Measurements from ENCODE around the gene STYX. TPM values are rescaled to one million over a fixed set of nuclear protein-coding genes. Genes with fewer than 3 reads are reported as not detected.
A peak's percentile ranks its signal among the peaks of the same experiment; 100 is the strongest.

Gene STYX, protein sequence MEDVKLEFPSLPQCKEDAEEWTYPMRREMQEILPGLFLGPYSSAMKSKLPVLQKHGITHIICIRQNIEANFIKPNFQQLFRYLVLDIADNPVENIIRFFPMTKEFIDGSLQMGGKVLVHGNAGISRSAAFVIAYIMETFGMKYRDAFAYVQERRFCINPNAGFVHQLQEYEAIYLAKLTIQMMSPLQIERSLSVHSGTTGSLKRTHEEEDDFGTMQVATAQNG
- polyA plus RNA-seq (ENCODE audit: insufficient read length) = 13.0 TPM

DNA sequence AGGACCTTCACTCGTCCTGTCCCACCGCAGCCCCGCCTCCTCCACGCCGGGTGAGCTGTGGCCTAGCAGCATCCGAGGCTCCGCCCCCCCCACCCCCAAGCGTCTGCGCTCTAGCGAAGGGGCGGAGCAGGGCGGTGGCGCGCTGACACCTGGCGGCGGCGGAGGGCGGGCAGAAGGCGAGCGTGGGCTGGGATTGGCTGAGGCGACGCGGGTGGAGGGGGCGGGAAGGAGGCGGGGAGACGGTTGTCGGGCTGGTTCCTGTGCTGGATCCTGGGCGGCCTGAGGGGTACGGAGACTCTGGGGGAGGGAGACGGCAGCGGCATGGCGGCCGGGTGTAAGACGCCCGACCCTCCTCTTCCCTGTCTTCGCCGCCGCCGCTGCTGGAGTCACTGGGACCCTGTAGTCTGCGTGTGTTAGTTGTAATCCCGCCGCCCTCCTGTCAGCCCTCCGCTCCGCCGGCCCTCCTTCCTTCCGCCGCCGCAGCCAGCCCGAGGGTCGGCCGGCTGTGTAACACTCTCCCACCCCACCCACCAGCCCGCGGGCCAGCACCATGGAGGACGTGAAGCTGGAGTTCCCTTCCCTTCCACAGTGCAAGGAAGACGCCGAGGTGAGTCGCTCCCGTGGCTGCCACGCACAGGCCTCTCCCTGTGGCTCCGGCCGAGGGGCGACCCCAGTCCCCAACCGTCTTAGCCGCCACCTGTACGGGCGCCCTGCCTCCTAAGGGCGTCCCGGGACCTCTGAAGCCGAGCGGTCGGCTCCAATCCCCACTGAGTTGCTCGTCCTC, at the start of gene STYX:
Gene STYX (plus strand): TSS at position 242 of the 784 bp plus-strand sequence. CDS start 309 bp downstream, at position 551.
- peak; percentile 99 for DNase-seq

DNA sequence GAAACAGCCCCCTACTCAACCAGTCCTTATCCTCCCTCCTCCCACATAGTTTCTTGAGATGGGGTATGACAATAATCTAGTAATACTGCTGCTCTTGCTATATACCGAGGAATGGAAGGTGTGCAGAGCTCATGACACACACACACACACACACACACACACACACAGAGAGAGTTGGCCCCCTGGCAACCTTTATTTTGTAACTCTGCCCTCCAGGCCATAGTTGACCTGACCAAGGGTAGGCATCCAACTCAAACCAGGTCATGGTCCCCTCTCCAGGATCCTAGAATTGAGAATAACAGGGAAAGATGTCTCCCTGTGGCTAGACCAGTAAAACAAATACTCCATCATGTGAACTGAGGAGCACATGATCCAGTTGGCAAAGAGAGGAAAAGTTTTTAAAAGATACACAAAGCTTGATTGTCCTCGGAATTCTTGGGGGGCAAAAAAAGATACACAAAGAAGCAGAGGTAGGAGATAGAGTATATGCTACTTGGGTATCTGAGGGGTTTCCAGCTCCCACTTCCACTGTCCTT, 45.9 kb upstream of the STYX start:
- DNase-seq = no peak

DNA sequence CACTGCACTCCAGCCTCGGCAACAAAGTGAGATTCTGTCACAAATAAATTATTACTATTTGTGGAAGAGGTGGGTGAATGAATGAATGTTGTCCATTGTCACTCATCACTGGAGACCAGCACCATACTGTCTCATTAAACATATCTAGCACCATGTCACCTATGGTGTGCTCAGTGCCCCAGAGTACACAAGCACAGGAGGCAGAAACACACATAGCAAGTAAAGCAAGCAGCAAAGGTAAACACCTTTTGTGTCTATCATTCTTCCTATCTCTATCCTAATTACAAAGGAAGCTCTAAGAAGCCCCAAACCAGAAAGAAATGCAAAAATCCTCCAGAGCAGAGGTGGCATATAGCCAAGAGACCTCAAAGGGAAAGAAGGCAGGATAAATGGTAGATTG, 43.8 kb upstream of the STYX start:
- no peak for DNase-seq

DNA sequence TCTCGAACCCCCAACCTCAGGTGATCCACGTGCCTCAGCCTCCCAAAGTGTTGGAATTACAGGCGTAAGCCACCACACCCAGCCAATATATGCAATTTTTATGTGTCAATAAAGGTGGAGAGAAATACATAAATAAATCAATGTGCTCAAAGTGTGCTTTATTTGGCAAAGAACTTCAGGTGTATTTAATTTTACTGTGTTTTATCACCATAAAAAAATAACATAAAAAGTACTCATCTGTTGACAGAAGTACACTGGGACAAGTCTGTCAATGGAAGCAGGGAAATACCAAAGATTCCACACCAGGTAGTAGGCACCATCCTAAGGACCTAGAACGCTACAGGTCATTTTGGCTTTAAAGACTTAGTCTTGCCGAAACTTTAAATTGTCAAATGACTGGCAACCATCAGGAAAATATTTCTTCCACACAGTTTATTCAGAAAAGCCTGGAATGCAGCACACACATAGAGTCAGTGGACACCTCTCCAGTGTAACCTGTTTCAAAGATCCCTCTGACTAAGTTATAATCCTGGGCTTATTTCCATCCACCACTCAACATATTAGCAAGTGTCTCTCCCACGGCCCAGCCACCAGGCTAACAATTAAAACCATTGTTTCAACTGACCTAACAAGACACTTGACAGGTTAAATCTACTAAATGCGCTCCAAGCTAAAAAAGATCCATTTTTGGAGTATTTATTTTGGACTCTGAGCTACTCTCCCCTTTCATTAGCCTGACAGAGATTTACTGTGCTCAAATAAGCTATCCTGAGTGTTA, 38.8 kb upstream of the STYX start:
- DNase-seq = no peak

DNA sequence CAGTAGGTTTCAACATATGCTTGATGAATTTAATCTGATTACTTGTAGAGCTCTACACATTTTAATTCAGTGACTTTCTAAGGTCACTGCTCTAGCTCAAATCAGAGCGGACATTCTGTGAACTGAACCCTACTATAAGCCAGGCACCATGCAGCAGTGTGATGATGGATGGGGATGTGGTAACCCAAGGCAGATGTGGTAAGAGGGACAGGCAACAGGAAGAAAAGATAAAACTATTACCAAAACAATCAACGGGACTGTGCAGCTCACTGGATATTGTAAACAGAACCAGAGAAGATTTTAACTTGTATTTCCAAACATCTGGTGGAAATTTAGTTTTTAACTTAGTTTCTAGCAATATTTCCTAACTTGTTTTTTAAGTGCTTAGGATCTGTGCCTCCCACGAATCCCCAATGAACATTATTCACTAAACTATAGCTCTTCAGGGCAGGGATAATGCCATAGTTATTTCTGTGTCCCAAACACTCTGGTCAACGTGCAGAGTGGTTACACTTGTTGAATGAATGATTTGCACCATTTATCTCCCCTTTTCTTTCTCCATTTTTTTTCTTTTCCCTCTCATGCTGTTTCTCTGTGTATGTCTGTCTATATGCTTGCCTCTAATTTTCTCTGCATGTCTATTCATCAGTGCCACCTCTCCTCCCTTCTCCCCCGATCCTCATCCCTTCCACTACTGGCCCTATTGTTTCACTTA, 37.6 kb upstream of the STYX start:
- DNase-seq = no peak

DNA sequence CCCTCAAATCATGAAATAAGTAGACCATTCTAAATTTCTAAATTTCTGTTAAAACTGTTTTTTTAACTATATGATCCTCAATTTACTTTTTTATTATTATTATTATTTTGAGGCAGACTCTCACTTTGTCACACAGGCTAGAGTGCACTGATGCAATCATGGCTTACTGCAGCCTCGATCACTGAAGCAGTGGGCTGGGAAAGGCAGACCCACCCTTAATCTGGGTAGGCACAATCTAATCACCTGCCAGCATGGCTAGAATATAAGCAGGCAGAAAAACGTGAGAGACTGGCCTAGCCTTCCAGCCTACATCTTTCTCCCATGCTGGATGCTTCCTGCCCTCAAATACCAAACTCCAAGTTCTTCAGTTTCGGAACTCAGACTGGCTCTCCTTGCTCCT, 36.9 kb upstream of the STYX start:
- no peak for DNase-seq

DNA sequence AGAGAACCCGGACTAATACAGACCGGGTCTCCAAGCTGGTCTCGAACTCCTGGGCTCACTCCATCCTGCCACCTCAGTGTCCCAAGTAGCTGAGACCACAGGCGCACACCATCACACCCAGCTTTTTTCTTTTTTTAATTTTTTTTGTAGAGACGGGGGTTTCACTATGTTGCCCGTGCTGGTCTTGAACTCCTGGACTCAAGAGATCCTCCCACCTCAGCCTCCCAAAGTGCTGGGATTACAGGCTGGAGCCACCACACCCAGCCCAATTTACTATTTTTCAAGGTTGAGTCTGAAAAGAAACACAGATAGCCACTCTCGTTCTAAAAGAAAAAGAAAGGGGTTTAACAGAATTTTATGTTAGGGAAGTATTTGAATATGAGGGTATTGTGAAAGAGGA, 36.4 kb upstream of the STYX start:
- no peak for DNase-seq

DNA sequence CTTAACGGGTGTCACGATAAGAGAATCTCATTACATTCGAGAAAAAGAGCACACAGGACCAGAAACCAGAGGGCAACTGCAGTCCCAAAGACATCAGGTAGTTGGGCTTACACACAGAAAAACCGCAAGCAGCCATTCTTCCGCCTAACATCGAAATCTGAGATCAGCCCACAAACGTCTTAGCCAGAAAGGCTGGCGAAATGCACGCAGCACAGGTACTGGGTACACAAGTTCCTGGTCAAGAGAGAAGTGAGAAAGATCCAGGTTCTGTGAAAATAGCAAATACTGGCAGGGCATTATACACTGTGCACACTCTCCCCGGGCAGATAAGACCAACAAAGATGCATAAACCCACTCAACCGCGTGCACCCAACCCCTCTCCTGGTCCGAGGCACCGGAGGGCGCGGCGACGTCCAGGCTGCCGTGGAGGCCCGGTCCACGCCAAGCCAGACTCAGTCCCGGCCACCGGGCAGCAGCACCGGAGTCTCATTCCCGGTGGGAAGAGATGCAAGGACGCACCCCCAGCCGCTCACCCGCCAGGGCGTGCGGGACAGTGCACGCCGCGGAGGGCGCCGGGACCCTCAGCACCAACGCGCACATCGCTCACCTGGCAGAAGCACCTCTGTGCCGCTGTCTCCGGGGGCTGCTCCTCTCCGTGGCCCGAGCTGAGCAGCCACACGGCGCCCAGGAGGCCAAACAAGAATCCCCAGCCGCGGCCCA, 35.0 kb upstream of the STYX start:
- DNase-seq = peak; percentile 26

DNA sequence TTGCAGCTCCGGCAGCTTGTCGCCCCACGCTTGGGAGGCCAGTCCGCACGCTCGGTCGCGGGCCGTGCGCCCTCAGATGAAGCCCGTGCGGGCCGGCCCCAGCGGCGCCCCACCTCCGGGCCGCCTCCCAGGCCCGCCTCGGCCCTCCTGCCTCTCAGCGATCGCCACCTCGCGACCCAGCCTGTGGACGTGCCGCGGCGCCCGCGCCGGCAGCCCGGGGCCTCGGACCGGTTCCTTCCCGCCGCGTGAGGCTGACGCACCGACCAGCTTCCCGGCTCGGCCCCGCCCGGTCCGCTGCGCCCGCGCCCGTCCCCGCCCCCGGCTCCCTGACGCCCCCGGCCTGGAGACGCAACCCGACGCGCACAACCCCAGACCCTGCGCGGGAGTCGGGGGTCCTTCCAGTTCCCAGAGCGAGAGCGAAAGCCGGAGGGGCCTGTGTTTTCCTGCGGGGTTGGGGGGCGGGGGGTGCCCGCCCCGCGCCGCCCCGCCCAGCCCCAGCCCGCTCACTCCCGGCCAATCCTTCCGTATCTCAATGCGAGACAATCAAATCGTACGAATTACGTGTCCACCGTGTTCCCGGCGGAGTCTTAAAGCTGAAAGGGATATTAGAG, 34.4 kb upstream of the STYX start, which contains the start of gene ERO1A:
Gene ERO1A (minus strand): TSS at position 78 of the 611 bp plus-strand sequence. CDS start 77 bp downstream, at position 1.
- peak; percentile 80 for DNase-seq

DNA sequence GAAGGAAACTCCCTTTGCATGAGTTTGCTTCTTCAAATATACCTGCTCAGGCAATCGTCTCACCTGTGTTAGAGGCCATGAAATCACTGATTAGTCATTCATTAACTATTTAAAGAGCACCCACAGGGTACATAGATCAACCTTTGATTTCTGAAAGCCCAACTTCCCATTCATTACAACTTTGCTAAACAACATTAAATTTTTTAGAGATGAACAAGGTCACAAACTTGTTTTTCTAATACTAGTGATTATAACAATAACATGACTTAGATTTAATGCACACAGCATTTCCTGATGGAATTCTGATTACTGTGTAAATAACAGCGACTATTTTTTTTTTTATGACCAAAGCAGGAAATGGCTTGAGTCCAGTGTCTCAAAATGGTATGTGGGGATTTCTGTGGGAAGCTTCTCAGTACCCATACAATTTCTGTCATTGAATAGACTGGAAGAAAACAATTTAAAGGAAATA, 29.2 kb upstream of the STYX start:
- no peak for DNase-seq

DNA sequence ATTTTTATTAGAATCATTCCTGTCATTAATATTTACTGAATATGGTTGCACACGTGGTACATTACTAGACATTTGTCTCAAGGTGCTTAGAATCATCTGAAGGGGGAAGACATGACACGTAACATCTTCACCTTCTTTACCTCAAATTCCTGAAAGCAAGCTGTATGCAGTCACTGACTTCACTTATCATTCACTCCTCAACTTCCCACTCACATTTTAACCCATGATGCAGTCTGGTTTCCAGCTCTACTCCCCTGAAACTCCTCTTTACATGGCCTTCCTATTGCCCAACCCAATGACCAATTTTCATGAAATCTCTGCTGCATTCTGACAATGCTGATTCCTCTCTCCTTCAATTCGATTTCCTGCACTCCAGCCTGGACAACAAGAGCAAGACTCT, 28.7 kb upstream of the STYX start:
- no peak for DNase-seq

DNA sequence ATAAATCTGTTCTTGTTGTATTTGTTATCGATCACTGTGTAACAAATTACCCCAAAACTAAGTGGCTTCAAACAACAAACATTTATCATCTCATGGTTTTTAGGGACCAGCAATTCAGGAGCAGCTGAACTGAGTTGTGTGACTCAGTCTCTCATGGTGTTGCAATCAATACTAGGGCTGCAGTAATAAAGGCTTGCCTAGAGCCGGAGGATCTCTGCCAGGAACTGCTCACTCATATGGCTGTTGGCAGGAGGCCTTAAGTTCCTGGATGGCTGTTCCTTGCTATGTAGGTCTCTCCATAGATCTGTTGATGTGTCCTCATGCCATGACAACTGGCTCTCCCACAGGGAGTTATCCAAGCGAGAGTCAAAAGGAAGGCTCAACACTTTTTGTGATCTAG, 26.7 kb upstream of the STYX start:
- DNase-seq = no peak

DNA sequence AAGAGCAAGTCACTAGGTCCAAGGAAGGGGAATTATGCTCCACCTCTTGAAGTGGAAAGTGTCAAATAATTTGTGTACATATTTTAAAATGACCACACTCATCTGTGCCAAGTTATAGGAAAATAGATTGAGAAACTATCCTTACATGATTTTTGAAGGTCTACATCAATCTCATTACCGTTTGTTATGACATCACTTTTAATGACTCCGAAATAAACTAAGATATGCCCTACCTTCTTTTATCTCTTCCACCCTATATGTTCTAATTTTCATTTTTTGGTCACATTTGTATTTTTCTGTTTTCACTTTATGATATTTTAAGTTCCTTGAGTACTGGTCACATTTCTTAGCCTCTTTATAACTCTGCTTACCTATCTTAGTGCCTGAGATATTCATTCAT, 26.3 kb upstream of the STYX start:
- DNase-seq = no peak

DNA sequence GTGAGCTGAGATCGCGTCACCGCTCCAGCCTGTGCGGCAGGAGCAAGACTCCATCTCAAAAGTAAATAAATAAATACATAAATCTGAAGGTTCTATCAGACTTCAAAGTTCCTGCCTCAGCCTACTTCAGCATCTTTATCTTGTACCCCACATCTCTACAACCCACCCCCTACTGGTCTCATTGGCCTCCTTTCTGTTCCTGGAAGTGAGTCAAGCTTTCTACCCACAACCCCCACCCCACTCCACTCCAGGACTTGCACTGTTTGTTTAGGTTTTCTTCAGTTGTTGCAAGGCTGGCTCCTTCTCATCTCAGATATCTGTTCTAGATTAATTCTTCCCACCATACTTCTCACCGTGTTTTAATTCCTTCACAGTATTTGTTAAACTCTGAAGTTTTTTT, 23.7 kb upstream of the STYX start:
- no peak for DNase-seq

DNA sequence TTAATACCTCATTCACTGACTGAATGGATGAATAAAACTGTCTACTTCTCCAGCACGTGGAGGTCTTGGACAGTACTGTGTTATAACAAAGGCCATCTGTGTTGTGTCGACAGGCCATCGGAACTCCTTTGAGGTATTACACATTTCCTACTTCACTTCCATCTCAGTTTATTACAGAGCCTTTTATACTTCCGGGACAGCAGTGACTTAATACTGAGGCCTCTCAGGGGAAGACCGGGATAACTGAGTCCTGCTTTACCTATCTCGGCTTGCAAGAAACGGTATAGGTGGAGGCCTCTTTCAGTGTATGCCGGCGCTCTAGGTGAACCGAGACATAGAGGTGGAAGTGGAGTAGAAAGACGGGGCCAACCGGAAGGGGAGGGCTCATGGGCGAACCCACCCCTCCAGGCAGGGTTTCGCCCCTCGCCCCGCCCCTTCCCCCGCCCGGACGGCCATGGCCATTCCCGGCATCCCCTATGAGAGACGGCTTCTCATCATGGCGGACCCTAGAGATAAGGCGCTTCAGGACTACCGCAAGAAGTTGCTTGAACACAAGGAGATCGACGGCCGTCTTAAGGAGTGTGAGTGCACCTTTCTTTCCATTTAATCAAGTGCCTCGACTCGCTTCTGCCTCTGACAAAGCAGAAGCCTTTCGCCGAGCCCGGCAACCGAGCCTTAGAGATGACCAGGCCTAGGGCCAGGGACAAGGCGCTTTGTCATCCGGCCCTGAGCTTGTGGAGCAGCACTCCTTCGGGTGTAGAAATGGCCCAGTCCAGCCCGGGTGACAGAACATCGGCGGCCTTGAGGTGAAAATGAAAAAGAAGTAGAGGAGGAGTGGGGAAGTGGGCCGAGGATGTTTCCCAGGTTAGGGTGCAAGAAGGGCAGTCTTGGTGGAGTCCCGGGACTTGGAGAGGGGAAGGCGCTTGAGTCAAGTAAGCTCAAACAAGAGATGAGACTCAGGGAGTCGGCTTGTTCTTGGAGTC, 23.0 kb upstream of the STYX start, which contains the start of gene PSMC6:
Gene PSMC6 (plus strand): TSS at position 477 of the 983 bp plus-strand sequence. CDS start 20 bp downstream, at position 497.
- DNase-seq = peak; percentile 94

DNA sequence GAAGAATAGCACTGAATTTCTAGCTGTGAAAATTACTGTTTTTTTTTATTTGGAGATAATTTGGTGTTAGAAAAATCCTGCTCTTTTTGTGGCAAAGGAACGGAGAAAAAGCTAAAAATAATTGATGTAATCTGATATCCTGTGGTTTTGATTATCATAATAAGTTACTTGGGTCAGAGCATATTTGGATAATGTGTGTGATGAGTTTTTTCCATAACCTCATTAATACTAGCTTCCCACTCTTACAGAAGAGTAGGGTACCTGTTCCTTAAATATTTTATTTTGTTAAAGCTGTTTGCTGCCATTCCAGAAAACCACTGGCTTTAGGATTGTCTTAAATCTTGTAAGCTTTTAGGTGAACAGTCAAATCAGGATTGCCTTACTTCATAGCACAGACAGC, 18.3 kb upstream of the STYX start:
- no peak for DNase-seq

DNA sequence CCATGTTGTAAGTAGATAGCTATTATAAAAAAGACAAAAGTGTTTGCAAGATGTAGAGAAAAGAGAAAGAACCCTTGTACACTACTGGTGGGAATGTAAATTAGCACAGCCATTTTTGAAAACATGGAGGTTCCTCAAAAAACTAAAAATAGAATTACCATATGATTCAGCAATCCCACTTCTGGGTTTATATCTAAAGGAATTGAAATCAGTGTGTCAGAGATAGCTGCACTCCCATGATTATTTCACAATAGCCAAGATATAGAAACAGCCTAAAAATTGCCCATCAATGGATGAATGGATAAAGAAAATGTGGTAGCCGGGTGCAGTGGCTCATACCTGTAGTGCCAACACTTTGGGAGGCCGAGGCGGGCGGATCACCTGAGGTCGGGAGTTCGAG, 13.8 kb upstream of the STYX start:
- no peak for DNase-seq

DNA sequence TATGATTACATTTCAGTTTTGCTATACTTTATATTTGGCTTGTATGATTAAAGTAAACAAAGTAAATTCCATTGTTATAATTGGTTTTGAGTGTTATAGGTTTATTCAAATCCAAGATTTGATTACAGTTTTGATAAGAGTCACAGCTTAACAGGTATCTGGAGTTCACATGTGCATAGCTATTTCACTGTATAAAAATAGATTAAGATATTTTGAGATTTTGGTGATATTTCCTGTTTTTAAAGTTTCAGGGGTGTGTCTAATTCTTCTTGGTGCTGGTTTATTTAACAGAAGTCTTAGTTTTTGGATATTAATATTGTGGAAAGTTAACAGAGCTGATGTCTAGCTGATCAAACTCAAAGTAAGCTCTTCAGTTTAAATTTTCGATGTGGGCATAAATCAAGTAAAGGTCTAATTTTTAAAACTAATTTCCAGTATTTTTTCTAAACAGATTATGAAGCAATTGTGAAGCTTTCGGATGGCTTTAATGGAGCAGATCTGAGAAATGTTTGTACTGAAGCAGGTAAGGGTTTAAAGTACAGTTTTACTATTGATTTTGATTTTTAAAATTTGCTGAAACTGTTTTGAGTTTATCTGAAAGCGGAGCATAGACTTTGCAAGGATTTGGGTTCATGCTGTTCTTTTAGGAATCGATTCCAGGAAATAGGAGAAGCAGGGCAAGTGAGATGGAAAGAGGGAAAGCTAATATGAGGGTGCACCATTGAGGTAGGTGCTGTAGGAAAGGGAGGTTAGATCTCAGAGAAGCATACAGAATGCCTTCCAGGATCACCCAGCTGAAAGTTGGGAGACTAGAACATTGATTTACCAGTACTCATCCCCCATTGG, 6.2 kb upstream of the STYX start:
- no peak for DNase-seq

DNA sequence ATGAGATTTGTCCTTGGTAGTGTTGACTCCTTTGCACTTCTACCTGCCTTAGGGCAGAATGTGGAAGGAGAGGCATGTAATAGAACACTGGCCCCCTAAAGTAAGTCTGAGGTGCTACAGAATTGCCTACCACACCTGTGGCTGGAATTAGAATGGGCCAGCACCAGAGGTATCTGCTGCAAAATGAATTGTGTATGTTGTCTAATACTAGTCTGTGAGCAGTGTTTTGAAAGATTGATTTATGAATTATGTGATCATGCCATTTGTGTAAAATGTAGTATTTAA, 5.7 kb upstream of the STYX start:
- no peak for DNase-seq
